H9 (cell line): Measurements from ENCODE around the gene MYO18B. TPM values are rescaled to one million over a fixed set of nuclear protein-coding genes. Genes with fewer than 3 reads are reported as not detected.
A peak's percentile ranks its signal among the peaks of the same experiment; 100 is the strongest.

ENCODE experiments used
- DNase-seq: peaks from one replicate; pipeline ENCODE4 v3.0.0-alpha.2; 2017
- H2AFZ ChIP-seq: one replicate; pipeline ENCODE4 v1.6.1; 2013; ENCODE audit warnings: mild to moderate bottlenecking, low read length, control low read depth, moderate library complexity
- H2AK5ac ChIP-seq: 2 replicates; pipeline ENCODE4 v1.6.1; 2013; ENCODE audit warnings: low read length, control low read depth, mixed read lengths; ENCODE audit not compliant: insufficient read length
- H2BK120ac ChIP-seq: one replicate; pipeline ENCODE4 v1.6.1; 2013; ENCODE audit warnings: low read depth, mild to moderate bottlenecking, low read length, control low read depth, inconsistent platforms; ENCODE audit not compliant: poor library complexity, severe bottlenecking
- H2BK12ac ChIP-seq: 2 replicates; pipeline ENCODE4 v1.6.1; 2013; ENCODE audit warnings: low read length, control low read depth, mixed read lengths, low read depth; ENCODE audit not compliant: insufficient read length
- H2BK15ac ChIP-seq: 2 replicates; pipeline ENCODE4 v1.6.1; 2013; ENCODE audit warnings: low read depth, low read length, control low read depth
- H2BK20ac ChIP-seq: one replicate; pipeline ENCODE4 v1.6.1; 2013; ENCODE audit warnings: low read depth, mild to moderate bottlenecking, low read length, control low read depth, inconsistent platforms; ENCODE audit not compliant: poor library complexity, severe bottlenecking
- H2BK5ac ChIP-seq: 2 replicates; pipeline ENCODE4 v1.6.1; 2013; ENCODE audit warnings: low read length, control low read depth, mixed read lengths; ENCODE audit not compliant: insufficient read length
- H3K14ac ChIP-seq: 2 replicates; pipeline ENCODE4 v1.6.1; 2013; ENCODE audit warnings: low read length, control low read depth; ENCODE audit not compliant: insufficient read depth
- H3K18ac ChIP-seq: 2 replicates; pipeline ENCODE4 v1.6.1; 2013; ENCODE audit warnings: low read depth, mild to moderate bottlenecking, mixed read lengths, low read length, control low read depth; ENCODE audit not compliant: insufficient read length
- H3K23ac ChIP-seq: 2 replicates; pipeline ENCODE4 v1.6.1; 2013; ENCODE audit warnings: low read length, control low read depth, mixed read lengths, low read depth; ENCODE audit not compliant: insufficient read length
- H3K23me2 ChIP-seq: 2 replicates; pipeline ENCODE4 v1.6.1; 2013; ENCODE audit warnings: low read depth, mild to moderate bottlenecking, mixed read lengths, low read length, control low read depth; ENCODE audit not compliant: insufficient read length, poor library complexity, severe bottlenecking
- H3K27ac ChIP-seq: 2 replicates; pipeline ENCODE4 v1.5.1; 2013; ENCODE audit warnings: low read length, control low read depth, mixed read lengths, low read depth; ENCODE audit not compliant: insufficient read length
- H3K27me3 ChIP-seq: 2 replicates; pipeline ENCODE4 v1.6.1; 2013; ENCODE audit warnings: low read length, control low read depth, inconsistent platforms; ENCODE audit not compliant: insufficient read depth
- H3K4ac ChIP-seq: 2 replicates; pipeline ENCODE4 v1.6.1; 2013; ENCODE audit warnings: low read depth, mild to moderate bottlenecking, control low read depth, inconsistent platforms, low read length, moderate library complexity
- H3K4me1 ChIP-seq: 2 replicates; pipeline ENCODE4 v1.6.1; 2013; ENCODE audit warnings: low read length, control low read depth, inconsistent platforms; ENCODE audit not compliant: insufficient read depth
- H3K4me2 ChIP-seq: 2 replicates; pipeline ENCODE4 v1.6.1; 2013; ENCODE audit warnings: low read length, control low read depth, mixed read lengths; ENCODE audit not compliant: insufficient read length, insufficient read depth
- H3K56ac ChIP-seq: 2 replicates; pipeline ENCODE4 v1.6.1; 2013; ENCODE audit warnings: low read depth, mild to moderate bottlenecking, mixed read lengths, low read length, control low read depth; ENCODE audit not compliant: insufficient read length
- H3K79me1 ChIP-seq: 2 replicates; pipeline ENCODE4 v1.6.1; 2013; ENCODE audit warnings: low read depth, mild to moderate bottlenecking, moderate library complexity, low read length, control low read depth, inconsistent platforms; ENCODE audit not compliant: insufficient read depth, poor library complexity, severe bottlenecking
- H3K79me2 ChIP-seq: 2 replicates; pipeline ENCODE4 v1.6.1; 2013; ENCODE audit warnings: low read length, control low read depth, inconsistent platforms; ENCODE audit not compliant: insufficient read depth
- H3K9ac ChIP-seq: 2 replicates; pipeline ENCODE4 v1.6.1; 2013; ENCODE audit warnings: low read length, control low read depth, mixed read lengths; ENCODE audit not compliant: insufficient read length; ENCODE audit errors: extremely low read depth
- H3K9me3 ChIP-seq: one replicate; pipeline ENCODE4 v1.6.1; 2013; ENCODE audit warnings: low read depth, low read length, inconsistent platforms; ENCODE audit not compliant: control insufficient read depth
- H3T11ph ChIP-seq: one replicate; pipeline ENCODE4 v1.6.1; 2013; ENCODE audit warnings: mild to moderate bottlenecking, low read length, control low read depth, inconsistent platforms
- H4K20me1 ChIP-seq: one replicate; pipeline ENCODE4 v1.6.1; 2013; ENCODE audit not compliant: control insufficient read depth, insufficient read length, insufficient read depth
- H4K5ac ChIP-seq: 2 replicates; pipeline ENCODE4 v1.6.1; 2013; ENCODE audit warnings: low read depth, mild to moderate bottlenecking, mixed read lengths, low read length, control low read depth; ENCODE audit not compliant: insufficient read length
- H4K8ac ChIP-seq: replicated peaks from 2 replicates; pipeline ENCODE4 v1.6.1; 2013; ENCODE audit warnings: low read length, control low read depth, mixed read lengths, low read depth; ENCODE audit not compliant: insufficient read length
- H4K91ac ChIP-seq: 2 replicates; pipeline ENCODE4 v1.6.1; 2013; ENCODE audit warnings: low read depth, mild to moderate bottlenecking, moderate library complexity, mixed read lengths, low read length, control low read depth; ENCODE audit not compliant: insufficient read length
- H3K27ac Mint-ChIP-seq, 3 experiments: 2 replicates in 2 of 3; 3 replicates in 1 of 3; pipeline ENCODE4 v1.8.0; 2020 to 2021; ENCODE audit warnings: mixed read lengths in 3 of 3, mild to moderate bottlenecking in 1 of 3, moderate library complexity in 1 of 3
- H3K27me3 Mint-ChIP-seq: 2 replicates; pipeline ENCODE4 v1.8.0; 2021; ENCODE audit warnings: low read depth, mild to moderate bottlenecking, moderate library complexity, mixed read lengths
- H3K36me3 Mint-ChIP-seq, 3 experiments: 2 replicates in 2 of 3; 3 replicates in 1 of 3; pipeline ENCODE4 v1.8.0; 2020 to 2021; ENCODE audit warnings: low read depth in 3 of 3, mixed read lengths in 3 of 3; ENCODE audit not compliant: insufficient read depth in 1 of 3
- H3K4me1 Mint-ChIP-seq, 2 experiments: 2 replicates each; pipeline ENCODE4 v1.8.0; 2020; ENCODE audit warnings: mixed read lengths in 2 of 2
- H3K4me3 Mint-ChIP-seq, 2 experiments: 2 replicates in 1 of 2; 3 replicates in 1 of 2; pipeline ENCODE4 v1.8.0; 2020 to 2021; ENCODE audit warnings: mild to moderate bottlenecking in 2 of 2, mixed read lengths in 2 of 2, moderate library complexity in 1 of 2
- H3K9me3 Mint-ChIP-seq, 2 experiments: 2 replicates in 1 of 2; 3 replicates in 1 of 2; pipeline ENCODE4 v1.8.0; 2020; ENCODE audit warnings: mild to moderate bottlenecking in 2 of 2, mixed read lengths in 2 of 2, moderate library complexity in 1 of 2
- CTCF ChIP-seq: fragments of 200-600 bp; sonication (generic); conservative IDR thresholded peaks from 3 replicates; pipeline ENCODE4 v1.8.0; 2021; ENCODE audit warnings: antibody characterized with exemption, mild to moderate bottlenecking
- WGBS: extraction: QIAGEN DNeasy Blood & Tissue Kit; methylation state at CpG from one replicate; pipeline ENCODE4 v1.1.7; 2013; ENCODE audit warnings: missing lambda C conversion rate, low lambda C conversion rate, mixed read lengths; ENCODE audit not compliant: insufficient read length; ENCODE audit errors: extremely low coverage; 5-methylcytosine and 5-hydroxymethylcytosine counted together
- total RNA-seq: library from RNA; stranded (reverse); gene quantifications from 2 replicates; pipeline ENCODE4 v1.2.1, GENCODE V29; 2021

MYO18B gene
- total RNA-seq, 1 experiment from 2014 or later, result 0.46 TPM

- WGBS, result no CpG with 5 or more reads among the region's 12 CpGs
- Histone ChIP-seq H3K4me1 (no peaks in the 10 kb centered on the region), H3K79me2 (no peaks in the 10 kb centered on the region), H3K27me3 (no peaks in the 10 kb centered on the region), H2AK5ac (no peak overlapping the region), H2BK120ac (no peak overlapping the region), H4K5ac (no peak overlapping the region), H2BK5ac (no peak overlapping the region), H3K27ac (no peak overlapping the region), H3K9me3 (no peaks in the 10 kb centered on the region), H3K79me1 (no peaks in the 10 kb centered on the region), H3K18ac (no peak overlapping the region), H4K91ac (no peak overlapping the region), H4K8ac (no peak overlapping the region), H2BK20ac (no peak overlapping the region), H2AFZ (no peak overlapping the region), H2BK15ac (no peak overlapping the region), H2BK12ac (no peak overlapping the region), H3K23ac (no peak overlapping the region), H3K14ac (no peak overlapping the region), H4K20me1 (no peaks in the 10 kb centered on the region), H3K9ac (no peak overlapping the region), H3K4me2 (no peak overlapping the region), H3K23me2 (no peaks in the 10 kb centered on the region), H3K56ac (no peak overlapping the region), H3K4ac (no peak overlapping the region), H3T11ph (no peak overlapping the region)
- peaks cover 0 to 5% (median 0%) of the 10 kb centered on the region in 3 experiments; a peak in 2 of 7 replicates for H3K36me3 Mint-ChIP-seq
- no peak overlapping the region; a peak in 1 of 7 replicates for H3K27ac Mint-ChIP-seq
- peak; percentile 62 for TF ChIP-seq CTCF
- H3K4me1 Mint-ChIP-seq, result peaks cover 4 to 9% of the 10 kb centered on the region in 2 experiments; a peak in 3 of 4 replicates
- no peaks in the 10 kb centered on the region; the same call in 1 of the 2 replicates for H3K27me3 Mint-ChIP-seq
- H3K9me3 Mint-ChIP-seq, result peaks cover 0 to 4% of the 10 kb centered on the region in 2 experiments; a peak in 1 of 5 replicates
- peak; percentile 46 for DNase-seq
- H3K4me3 Mint-ChIP-seq, result no peak overlapping the region
These were observed 218.1 kb downstream of the MYO18B start for GRCh38 chr22:25959818-25960774.
